PC-9 (cell line): ENCODE results near the gene ITPKA. TPM values are rescaled to one million over a fixed set of nuclear protein-coding genes. Genes with fewer than 3 reads are reported as not detected.

Source experiments
- BruUV-seq: library from RNA; stranded (reverse); fragments of 400-500 nt; replicated peaks from 2 replicates; lab custom pipeline; 2021; lab: Mats Ljungman, UMichigan
- CTCF ChIA-PET: fragments of 300-600 bp; sonication (Branson Sonifier 250); formaldehyde crosslinking; loops from one replicate; lab custom pipeline; 2022; ENCODE audit warnings: antibody characterized with exemption; lab: Charles Lee
- POLR2A ChIA-PET: fragments of 300-600 bp; sonication (Branson Sonifier 250); formaldehyde crosslinking; loops from one replicate; lab custom pipeline; 2022; ENCODE audit warnings: antibody characterized with exemption; ENCODE audit not compliant: unreplicated experiment; lab: Charles Lee
- DNase-seq, 2 experiments: peaks; one replicate each; pipeline versions ENCODE4 v3.0.0 to v3.0.0-alpha.2; 2015 to 2022; ENCODE audit warnings: mixed read lengths in 1 of 2
- H2AFZ ChIP-seq: fragments of 200-600 bp; sonication (generic); 2 replicates; pipeline ENCODE4 v1.8.1; 2017; ENCODE audit warnings: antibody characterized with exemption
- H3F3A ChIP-seq: fragments of 200-600 bp; sonication (generic); 2 replicates; pipeline ENCODE4 v1.8.1; 2017; ENCODE audit warnings: antibody characterized with exemption, mild to moderate bottlenecking, low read depth; ENCODE audit not compliant: insufficient read depth
- H3K27ac ChIP-seq: fragments of 200-600 bp; sonication (generic); 2 replicates; pipeline ENCODE4 v1.6.1; 2016; ENCODE audit warnings: mixed run types
- H3K27me3 ChIP-seq: fragments of 200-600 bp; sonication (generic); 2 replicates; pipeline ENCODE4 v1.6.1; 2016; ENCODE audit warnings: low read depth, mixed run types; ENCODE audit not compliant: insufficient read depth
- H3K36me3 ChIP-seq: fragments of 200-600 bp; sonication (generic); 2 replicates; pipeline ENCODE4 v1.6.1; 2016; ENCODE audit warnings: low read depth, mixed run types
- H3K4me1 ChIP-seq: fragments of 200-600 bp; sonication (generic); replicated peaks from 2 replicates; pipeline ENCODE4 v1.6.1; 2016; ENCODE audit warnings: mixed run types; ENCODE audit not compliant: insufficient read depth
- H3K4me2 ChIP-seq: fragments of 200-600 bp; sonication (generic); 2 replicates; pipeline ENCODE4 v1.6.1; 2017; ENCODE audit warnings: mixed run types
- H3K4me3 ChIP-seq: fragments of 200-600 bp; sonication (generic); 2 replicates; pipeline ENCODE4 v1.6.1; 2016; ENCODE audit warnings: mixed run types
- H3K79me2 ChIP-seq: fragments of 200-600 bp; sonication (generic); 2 replicates; pipeline ENCODE4 v1.6.1; 2017; ENCODE audit warnings: low read depth, mixed run types
- H3K9me2 ChIP-seq: fragments of 200-600 bp; sonication (generic); 2 replicates; pipeline ENCODE4 v1.8.1; 2017; ENCODE audit warnings: mild to moderate bottlenecking; ENCODE audit not compliant: insufficient read depth
- H3K9me3 ChIP-seq: fragments of 200-600 bp; sonication (generic); 2 replicates; pipeline ENCODE4 v1.8.1; 2016; ENCODE audit warnings: low read depth; ENCODE audit not compliant: insufficient read depth
- H4K20me1 ChIP-seq: fragments of 200-600 bp; sonication (generic); 2 replicates; pipeline ENCODE4 v1.8.1; 2017; ENCODE audit not compliant: insufficient read depth
- EZH2 ChIP-seq: fragments of 200-600 bp; sonication (generic); IDR thresholded peaks from 2 replicates; pipeline ENCODE4 v1.8.0; 2017; ENCODE audit warnings: antibody characterized with exemption, low read depth
- intact Hi-C: fragments of 100-400 bp; cut with micrococcal nuclease; formaldehyde crosslinking; loops from one replicate; pipeline ENCODE4 v1.10.0; 2022; ENCODE audit not compliant: unreplicated experiment
- total RNA-seq: library from RNA; stranded (reverse); gene quantifications from 2 replicates; pipeline ENCODE4 v1.2.3, GENCODE V29; 2021
- TF ChIP-seq, protein P1 (sequence below): fragments of 200-600 bp; sonication (generic); conservative IDR thresholded peaks from 2 replicates; pipeline ENCODE4 v1.6.1; 2017; ENCODE audit warnings: mixed run types, antibody characterized with exemption, mild to moderate bottlenecking, moderate library complexity

Gene ITPKA
- total RNA-seq, 1 experiment from 2014 or later = 5.3 TPM

DNA sequence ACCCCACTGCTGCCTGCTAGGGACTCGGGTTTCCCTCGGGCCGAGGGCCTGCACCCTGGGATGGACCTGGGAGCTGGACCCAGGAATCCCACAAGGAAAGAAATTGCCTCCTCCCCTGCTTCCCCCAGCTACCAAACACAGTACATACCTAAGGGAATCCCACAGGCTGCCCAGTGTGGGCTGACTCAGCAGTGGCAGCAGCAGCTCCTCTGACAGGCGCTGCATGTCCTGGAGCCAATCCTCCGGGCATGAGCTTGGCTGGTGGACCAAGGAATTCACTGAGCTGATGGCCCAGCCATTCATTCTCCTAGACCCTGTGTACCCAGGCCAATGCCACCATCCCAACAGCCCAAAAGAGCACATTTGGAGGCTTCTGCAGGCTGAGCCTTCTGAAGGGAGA lies 29.4 kb downstream of the ITPKA start:
- Histone ChIP-seq H3K9me2 (no peaks in the 10 kb centered on the region), H3K79me2 (no peaks in the 10 kb centered on the region), H3K4me1 (no peaks in the 10 kb centered on the region), H3K4me3 (no peak overlapping the region), H3K27me3 (no peaks in the 10 kb centered on the region), H3K9me3 (no peaks in the 10 kb centered on the region), H3F3A (no peaks in the 10 kb centered on the region), H3K4me2 (no peak overlapping the region), H3K36me3 (peaks cover 2% of the 10 kb centered on the region; the same call in 1 of the 2 replicates), H4K20me1 (no peaks in the 10 kb centered on the region), H3K27ac (no peak overlapping the region), H2AFZ (no peak overlapping the region)
- ChIA-PET CTCF (no interaction called here), POLR2A (interaction anchor here (0.6 kb wide), 1 partner anchor 15 kb away, joined by 3 read pairs; no protein-coding TSS in a partner anchor)
- DNase-seq = no peak
- intact Hi-C loops = no loop called here
- no peak for TF ChIP-seq EZH2
- TF ChIP-seq, protein P1, sequence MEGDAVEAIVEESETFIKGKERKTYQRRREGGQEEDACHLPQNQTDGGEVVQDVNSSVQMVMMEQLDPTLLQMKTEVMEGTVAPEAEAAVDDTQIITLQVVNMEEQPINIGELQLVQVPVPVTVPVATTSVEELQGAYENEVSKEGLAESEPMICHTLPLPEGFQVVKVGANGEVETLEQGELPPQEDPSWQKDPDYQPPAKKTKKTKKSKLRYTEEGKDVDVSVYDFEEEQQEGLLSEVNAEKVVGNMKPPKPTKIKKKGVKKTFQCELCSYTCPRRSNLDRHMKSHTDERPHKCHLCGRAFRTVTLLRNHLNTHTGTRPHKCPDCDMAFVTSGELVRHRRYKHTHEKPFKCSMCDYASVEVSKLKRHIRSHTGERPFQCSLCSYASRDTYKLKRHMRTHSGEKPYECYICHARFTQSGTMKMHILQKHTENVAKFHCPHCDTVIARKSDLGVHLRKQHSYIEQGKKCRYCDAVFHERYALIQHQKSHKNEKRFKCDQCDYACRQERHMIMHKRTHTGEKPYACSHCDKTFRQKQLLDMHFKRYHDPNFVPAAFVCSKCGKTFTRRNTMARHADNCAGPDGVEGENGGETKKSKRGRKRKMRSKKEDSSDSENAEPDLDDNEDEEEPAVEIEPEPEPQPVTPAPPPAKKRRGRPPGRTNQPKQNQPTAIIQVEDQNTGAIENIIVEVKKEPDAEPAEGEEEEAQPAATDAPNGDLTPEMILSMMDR = no peak
- BruUV-seq = no TSS peak

DNA sequence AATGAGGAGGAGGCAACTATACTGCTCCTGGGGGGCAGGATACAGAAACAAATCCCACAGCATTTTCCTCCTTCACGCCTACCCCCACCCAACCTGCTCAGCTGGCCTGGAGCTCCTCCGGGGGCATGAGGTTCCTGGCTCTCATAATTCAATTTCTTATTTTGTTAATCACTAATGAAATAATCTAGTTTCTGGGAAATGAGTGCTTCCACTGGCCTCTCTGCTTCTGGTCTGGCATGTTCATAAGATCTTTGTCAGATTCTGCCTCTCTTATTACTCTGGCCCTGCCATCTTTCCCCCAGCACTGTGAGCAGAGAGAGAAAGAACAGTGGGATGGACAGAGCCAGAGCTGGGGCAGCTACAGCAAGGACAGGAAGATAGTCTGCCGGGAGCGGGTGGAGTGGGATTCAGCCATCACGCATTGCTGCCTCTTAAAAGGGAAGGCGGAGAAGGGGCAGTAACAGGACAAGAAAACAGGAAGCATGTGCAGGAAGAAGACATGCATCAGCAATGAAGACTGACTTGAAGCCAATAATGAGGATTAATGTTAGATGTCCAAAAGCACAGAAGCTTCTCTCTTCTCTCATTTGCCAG lies 36.8 kb downstream of the ITPKA start:
- Histone ChIP-seq H3K9me3 (no peaks in the 10 kb centered on the region), H3F3A (no peaks in the 10 kb centered on the region), H3K79me2 (no peaks in the 10 kb centered on the region), H3K4me1 (no peaks in the 10 kb centered on the region), H4K20me1 (no peaks in the 10 kb centered on the region), H2AFZ (no peak overlapping the region), H3K9me2 (no peaks in the 10 kb centered on the region), H3K36me3 (peaks cover 2% of the 10 kb centered on the region; the same call in 1 of the 2 replicates), H3K4me2 (no peak overlapping the region), H3K4me3 (no peak overlapping the region), H3K27me3 (no peaks in the 10 kb centered on the region), H3K27ac (no peak overlapping the region)
- ChIA-PET CTCF (no interaction called here), POLR2A (no interaction called here)
- intact Hi-C loops = no loop called here
- no peak for TF ChIP-seq EZH2
- TF ChIP-seq, protein P1 = no peak
- BruUV-seq = no TSS peak
- DNase-seq = no peak

DNA sequence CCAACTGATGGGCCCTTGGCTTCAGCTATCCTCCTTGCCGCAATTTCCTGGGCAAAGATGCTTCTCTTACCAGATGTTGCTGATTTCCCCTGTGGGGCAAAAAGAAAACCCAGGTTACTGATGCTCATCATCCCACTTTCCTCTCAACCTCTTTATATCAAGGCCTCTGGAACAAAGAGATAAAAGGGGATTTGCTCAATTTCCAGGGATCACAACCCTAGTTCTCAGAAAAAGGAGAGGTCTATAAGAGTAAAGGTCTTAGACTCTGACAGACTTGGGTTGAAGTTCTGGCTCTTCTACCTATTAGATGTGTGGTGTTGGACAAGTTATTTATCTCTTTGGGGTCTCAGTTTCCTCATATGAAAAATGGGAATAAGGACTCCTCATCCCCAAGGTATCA lies 41.9 kb downstream of the ITPKA start:
- H3K27me3 ChIP-seq = no peaks in the 10 kb centered on the region
- H2AFZ ChIP-seq = no peak overlapping the region
- no peaks in the 10 kb centered on the region for H3K9me2 ChIP-seq
- H3K4me1 ChIP-seq = no peaks in the 10 kb centered on the region
- no TSS peak for BruUV-seq
- TF ChIP-seq EZH2 = no peak
- TF ChIP-seq, protein P1 = no peak
- no peaks in the 10 kb centered on the region for H3F3A ChIP-seq
- intact Hi-C loops = no loop called here
- H3K36me3 ChIP-seq = no peaks in the 10 kb centered on the region; the same call in 1 of the 2 replicates
- no peak overlapping the region for H3K4me2 ChIP-seq
- H3K4me3 ChIP-seq = no peak overlapping the region
- ChIA-PET CTCF (no interaction called here), POLR2A (no interaction called here)
- H4K20me1 ChIP-seq = no peaks in the 10 kb centered on the region
- no peaks in the 10 kb centered on the region for H3K79me2 ChIP-seq
- H3K27ac ChIP-seq = no peak overlapping the region
- no peak for DNase-seq
- H3K9me3 ChIP-seq = no peaks in the 10 kb centered on the region
